NB4 (cell line): ENCODE measurements around the gene IFI30.

Source experiments
- DNase-seq: peaks from one replicate; pipeline ENCODE4 v3.0.0; 2010; ENCODE audit warnings: low read depth
- H3K4me3 ChIP-seq: one replicate; pipeline ENCODE4 v1.5.1; 2011; ENCODE audit warnings: mild to moderate bottlenecking, low read depth, low read length, moderate library complexity
- MYC ChIP-seq: IDR thresholded peaks from 2 replicates; pipeline ENCODE4 v1.6.1; 2011; ENCODE audit warnings: low read depth, low read length
- POLR2A ChIP-seq: IDR thresholded peaks from 2 replicates; pipeline ENCODE4 v1.6.1; 2011; ENCODE audit warnings: mild to moderate bottlenecking; ENCODE audit not compliant: insufficient read length; ENCODE audit errors: extremely low read depth
- TF ChIP-seq, protein P1 (sequence below): IDR thresholded peaks from one replicate; pipeline ENCODE4 v1.5.1; 2012; ENCODE audit warnings: low read depth, low read length
- TF ChIP-seq, protein P2 (sequence below): IDR thresholded peaks from 2 replicates; pipeline ENCODE4 v1.6.1; 2011; ENCODE audit warnings: low read depth, low read length

The IFI30 gene

DNA sequence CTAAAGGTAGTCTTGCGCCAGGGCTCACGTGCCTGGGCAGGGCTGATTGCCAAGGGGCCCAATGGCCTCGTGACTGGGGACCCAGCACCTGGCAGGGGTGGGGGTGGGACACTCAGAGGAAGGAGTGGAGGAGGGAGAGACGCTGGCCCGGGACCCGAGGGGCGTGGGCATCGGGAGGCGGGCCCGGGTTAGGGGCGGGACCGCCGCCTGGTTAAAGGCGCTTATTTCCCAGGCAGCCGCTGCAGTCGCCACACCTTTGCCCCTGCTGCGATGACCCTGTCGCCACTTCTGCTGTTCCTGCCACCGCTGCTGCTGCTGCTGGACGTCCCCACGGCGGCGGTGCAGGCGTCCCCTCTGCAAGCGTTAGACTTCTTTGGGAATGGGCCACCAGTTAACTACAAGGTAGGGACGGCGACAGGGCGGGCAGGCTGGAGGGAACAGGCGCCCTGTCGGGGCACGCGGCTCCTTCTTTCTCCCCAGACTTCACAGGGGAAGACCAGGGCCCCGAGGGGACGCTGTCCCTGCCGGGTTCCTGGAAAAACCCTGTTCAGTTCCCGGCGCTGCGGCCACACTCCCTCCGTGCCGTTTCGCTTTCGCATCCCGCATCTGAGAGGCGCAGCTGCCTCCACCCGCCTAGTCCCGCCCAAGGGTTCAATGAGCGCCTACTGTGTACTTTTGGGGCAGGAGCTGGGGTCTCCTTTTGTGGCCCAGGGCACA, at the start of gene IFI30:
Gene IFI30, plus strand, starts transcription at position 242 of the 717 bp plus-strand sequence. Its CDS starts 29 bp downstream, at position 271.
- DNase-seq: peak; percentile 54
- peak within 1 kb of the TSS; percentile 9 for H3K4me3 ChIP-seq
- TF ChIP-seq, protein P1, sequence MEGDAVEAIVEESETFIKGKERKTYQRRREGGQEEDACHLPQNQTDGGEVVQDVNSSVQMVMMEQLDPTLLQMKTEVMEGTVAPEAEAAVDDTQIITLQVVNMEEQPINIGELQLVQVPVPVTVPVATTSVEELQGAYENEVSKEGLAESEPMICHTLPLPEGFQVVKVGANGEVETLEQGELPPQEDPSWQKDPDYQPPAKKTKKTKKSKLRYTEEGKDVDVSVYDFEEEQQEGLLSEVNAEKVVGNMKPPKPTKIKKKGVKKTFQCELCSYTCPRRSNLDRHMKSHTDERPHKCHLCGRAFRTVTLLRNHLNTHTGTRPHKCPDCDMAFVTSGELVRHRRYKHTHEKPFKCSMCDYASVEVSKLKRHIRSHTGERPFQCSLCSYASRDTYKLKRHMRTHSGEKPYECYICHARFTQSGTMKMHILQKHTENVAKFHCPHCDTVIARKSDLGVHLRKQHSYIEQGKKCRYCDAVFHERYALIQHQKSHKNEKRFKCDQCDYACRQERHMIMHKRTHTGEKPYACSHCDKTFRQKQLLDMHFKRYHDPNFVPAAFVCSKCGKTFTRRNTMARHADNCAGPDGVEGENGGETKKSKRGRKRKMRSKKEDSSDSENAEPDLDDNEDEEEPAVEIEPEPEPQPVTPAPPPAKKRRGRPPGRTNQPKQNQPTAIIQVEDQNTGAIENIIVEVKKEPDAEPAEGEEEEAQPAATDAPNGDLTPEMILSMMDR: no peak
- no peak for TF ChIP-seq MYC
- no peak for TF ChIP-seq POLR2A
- TF ChIP-seq, protein P2, sequence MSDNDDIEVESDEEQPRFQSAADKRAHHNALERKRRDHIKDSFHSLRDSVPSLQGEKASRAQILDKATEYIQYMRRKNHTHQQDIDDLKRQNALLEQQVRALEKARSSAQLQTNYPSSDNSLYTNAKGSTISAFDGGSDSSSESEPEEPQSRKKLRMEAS: no peak

DNA sequence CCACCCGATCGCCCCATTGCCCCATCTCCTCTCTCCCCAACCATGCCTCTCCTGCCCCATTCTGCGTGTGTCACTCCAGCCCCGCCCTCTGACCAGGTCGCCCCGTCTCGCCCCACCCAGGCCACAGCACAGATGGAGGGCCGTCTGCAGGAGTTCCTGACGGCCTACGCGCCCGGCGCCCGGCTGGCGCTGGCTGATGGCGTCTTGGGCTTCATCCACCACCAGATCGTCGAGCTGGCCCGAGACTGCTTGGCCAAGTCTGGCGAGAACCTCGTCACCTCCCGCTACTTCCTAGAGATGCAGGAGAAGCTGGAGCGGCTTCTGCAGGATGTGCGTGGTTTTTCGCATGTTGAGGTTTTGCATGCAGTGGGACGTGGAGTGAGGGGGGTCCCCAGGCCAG, 49.8 kb upstream of the IFI30 start:
- DNase-seq: no peak
- no peak overlapping the region for H3K4me3 ChIP-seq

DNA sequence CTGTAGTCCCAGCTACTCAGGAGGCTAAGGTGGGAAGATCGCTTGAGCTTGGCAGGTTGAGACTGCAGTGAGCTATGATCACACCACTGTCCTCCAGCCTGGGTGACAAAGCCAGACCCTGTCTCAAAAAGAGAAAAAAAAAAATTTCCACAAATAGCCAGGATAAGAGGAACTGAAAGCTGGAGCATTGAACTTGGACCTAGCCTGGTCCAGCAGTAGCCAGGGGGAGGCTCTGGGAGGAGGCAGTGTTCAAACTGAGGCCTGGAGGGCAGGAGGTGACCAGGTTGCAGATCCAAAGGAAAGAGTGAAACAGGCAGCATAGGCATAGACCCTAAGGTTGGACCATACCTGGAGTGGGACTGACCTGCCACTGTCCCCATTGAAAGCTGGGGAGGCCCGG, 47.5 kb upstream of the IFI30 start:
- TF ChIP-seq POLR2A (no peak), MYC (no peak)
- TF ChIP-seq, protein P1: no peak
- TF ChIP-seq, protein P2: no peak
- no peak for DNase-seq
- no peak overlapping the region for H3K4me3 ChIP-seq

More for the DNA sequence above, 49.8 kb upstream of the IFI30 start:
- no peak for TF ChIP-seq MYC
- TF ChIP-seq, protein P1: no peak
- TF ChIP-seq POLR2A: no peak
- TF ChIP-seq, protein P2: no peak

DNA sequence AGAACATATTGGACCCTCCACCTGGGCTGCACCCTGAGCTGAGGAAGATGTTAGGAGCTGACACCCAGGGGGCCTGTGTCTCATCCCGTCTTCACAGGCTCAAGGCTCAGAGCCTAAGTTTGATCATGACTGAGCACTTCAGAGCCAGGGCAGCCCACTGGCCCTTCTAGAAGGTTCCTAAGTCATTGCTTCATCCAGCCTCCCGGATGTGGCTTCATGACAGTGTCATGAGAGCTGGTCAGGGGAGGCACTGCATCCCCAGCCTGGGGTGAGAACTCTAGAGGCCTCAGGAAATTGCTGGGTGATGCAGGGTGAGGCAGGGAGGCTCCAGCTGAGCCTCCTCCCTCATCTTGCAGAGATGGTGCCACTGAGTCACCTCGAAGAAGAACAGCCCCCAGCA, 45.6 kb upstream of the IFI30 start:
- DNase-seq: peak; percentile 84
- no peak overlapping the region for H3K4me3 ChIP-seq
- TF ChIP-seq POLR2A (no peak), MYC (no peak)
- TF ChIP-seq, protein P1: no peak
- TF ChIP-seq, protein P2: peak; percentile 39; the same call in 1 of the 2 replicates

DNA sequence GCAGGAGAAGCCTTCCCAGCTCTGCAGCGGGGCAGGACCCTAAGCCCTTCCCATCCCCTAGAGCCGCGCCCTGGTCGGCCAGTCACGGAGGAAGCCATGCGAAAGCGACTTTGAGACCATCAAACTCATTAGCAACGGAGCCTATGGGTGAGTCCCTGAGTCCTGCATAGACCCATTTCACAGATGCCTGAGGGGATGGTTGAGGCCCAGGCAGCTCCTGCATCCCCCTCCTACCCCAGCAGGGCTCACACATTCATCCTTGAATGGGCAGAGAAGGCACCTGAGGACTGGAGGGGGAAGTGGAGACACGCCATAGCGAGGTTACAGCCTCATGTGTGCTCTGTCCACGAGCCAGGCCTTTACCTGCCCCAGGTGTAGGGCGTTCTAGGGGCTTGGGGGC, 44.8 kb upstream of the IFI30 start:
- TF ChIP-seq, protein P1: no peak
- no peak for TF ChIP-seq POLR2A
- TF ChIP-seq, protein P2: no peak
- TF ChIP-seq MYC: no peak
- no peak overlapping the region for H3K4me3 ChIP-seq
- DNase-seq: no peak
